Measurements from ENCODE around the gene ZNF174.

DNA sequence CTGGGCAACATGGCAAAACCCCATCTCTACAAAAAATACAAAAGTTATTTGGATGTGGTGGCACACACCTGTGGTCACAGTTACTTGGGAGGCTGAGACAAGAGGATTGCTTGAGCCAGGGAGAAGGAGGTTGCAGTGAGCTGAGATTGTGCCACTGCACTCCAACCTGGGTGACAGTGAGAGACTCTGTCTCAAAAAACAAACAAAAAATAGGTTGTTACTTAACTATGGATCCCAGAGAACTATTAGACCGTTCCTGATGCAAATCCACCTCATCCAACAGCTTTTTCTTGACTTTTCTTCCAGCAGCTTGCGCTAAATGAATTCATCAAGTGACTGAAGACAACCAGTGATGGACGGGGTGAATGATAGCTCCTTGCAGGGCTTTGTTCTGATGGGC, 45.4 kb upstream of the ZNF174 start, which contains the start of gene OR2C1:
- TF ChIP-seq MAFK (IDR thresholded peaks at IDR 0.05; ENCODE audit: low read depth, low read length) (no peak), SRF (IDR thresholded peaks at IDR 0.05; ENCODE audit: low read depth, low read length) (no peak)
- TF ChIP-seq, protein P1, sequence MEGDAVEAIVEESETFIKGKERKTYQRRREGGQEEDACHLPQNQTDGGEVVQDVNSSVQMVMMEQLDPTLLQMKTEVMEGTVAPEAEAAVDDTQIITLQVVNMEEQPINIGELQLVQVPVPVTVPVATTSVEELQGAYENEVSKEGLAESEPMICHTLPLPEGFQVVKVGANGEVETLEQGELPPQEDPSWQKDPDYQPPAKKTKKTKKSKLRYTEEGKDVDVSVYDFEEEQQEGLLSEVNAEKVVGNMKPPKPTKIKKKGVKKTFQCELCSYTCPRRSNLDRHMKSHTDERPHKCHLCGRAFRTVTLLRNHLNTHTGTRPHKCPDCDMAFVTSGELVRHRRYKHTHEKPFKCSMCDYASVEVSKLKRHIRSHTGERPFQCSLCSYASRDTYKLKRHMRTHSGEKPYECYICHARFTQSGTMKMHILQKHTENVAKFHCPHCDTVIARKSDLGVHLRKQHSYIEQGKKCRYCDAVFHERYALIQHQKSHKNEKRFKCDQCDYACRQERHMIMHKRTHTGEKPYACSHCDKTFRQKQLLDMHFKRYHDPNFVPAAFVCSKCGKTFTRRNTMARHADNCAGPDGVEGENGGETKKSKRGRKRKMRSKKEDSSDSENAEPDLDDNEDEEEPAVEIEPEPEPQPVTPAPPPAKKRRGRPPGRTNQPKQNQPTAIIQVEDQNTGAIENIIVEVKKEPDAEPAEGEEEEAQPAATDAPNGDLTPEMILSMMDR (IDR thresholded peaks at IDR 0.05; ENCODE audit: control extremely low read depth in 1 of 3, insufficient read depth in 1 of 3, low read depth in 1 of 3, low read length in 3 of 3) = no peak

Measured in H1 (cell line).